Stimulated activated CD4-positive, alpha-beta T cell treated with anti-CD3 and anti-CD28 coated beads, TNF-alpha, amount 100 ng/mL, for 24 hours (primary cell): ENCODE measurements around the gene MTPN.
A peak's percentile ranks its signal among the peaks of the same experiment; 100 is the strongest.

Experiments used
- DNase-seq, 3 experiments: peaks; one replicate each; pipeline ENCODE4 v3.0.0-alpha.2; 2020; ENCODE audit warnings: low read depth in 3 of 3

MTPN gene

GRCh38 chr7:135981958-135982646 is 4.9 kb upstream of the MTPN start:
- DNase-seq, result no peak

- peak; percentile 15 to 22 (median 16) for DNase-seq
These were observed 3.6 kb upstream of the MTPN start for GRCh38 chr7:135980665-135981180.

- DNase-seq, result no peak
These were observed 2.9 kb upstream of the MTPN start for GRCh38 chr7:135980012-135980551.

GRCh38 chr7:135979471-135980011 is 2.4 kb upstream of the MTPN start:
- DNase-seq, result no peak

GRCh38 chr7:135978624-135979023 is 1.5 kb upstream of the MTPN start:
- DNase-seq, result no peak

- no peak for DNase-seq
These were observed 545 bp upstream of the MTPN start for GRCh38 chr7:135977742-135978066.

GRCh38 chr7:135976312-135977006 is 700 bp downstream of the MTPN start:
- DNase-seq, result peak in 1 of 3 experiments; percentile 18

GRCh38 chr7:135975166-135975565 is 2.0 kb downstream of the MTPN start:
- no peak for DNase-seq

GRCh38 chr7:135974667-135975066 is 2.5 kb downstream of the MTPN start:
- no peak for DNase-seq

- DNase-seq, result no peak
These were observed 5.8 kb downstream of the MTPN start for GRCh38 chr7:135971366-135971725.

GRCh38 chr7:135970682-135971365 is 6.3 kb downstream of the MTPN start:
- DNase-seq, result no peak

- no peak for DNase-seq
These were observed 7.1 kb downstream of the MTPN start for GRCh38 chr7:135970045-135970444.

GRCh38 chr7:135966341-135967043 is 10.7 kb downstream of the MTPN start:
- no peak for DNase-seq

- DNase-seq, result no peak
These were observed 11.6 kb downstream of the MTPN start for GRCh38 chr7:135965602-135966001.

GRCh38 chr7:135964791-135965190 is 12.4 kb downstream of the MTPN start:
- DNase-seq, result no peak

- no peak for DNase-seq
These were observed 12.9 kb downstream of the MTPN start for GRCh38 chr7:135964274-135964673.

- DNase-seq, result no peak
These were observed 14.4 kb downstream of the MTPN start for GRCh38 chr7:135962802-135963201.

GRCh38 chr7:135960709-135961451 is 16.3 kb downstream of the MTPN start:
- no peak for DNase-seq

GRCh38 chr7:135959646-135960363 is 17.4 kb downstream of the MTPN start:
- no peak for DNase-seq

- DNase-seq, result no peak
These were observed 19.0 kb downstream of the MTPN start for GRCh38 chr7:135958173-135958572.
